Prostate gland (tissue), 2 donors: ENCODE measurements around the gene LRRC55. TPM values are rescaled to one million over a fixed set of nuclear protein-coding genes. Genes with fewer than 3 reads are reported as not detected.

Source experiments
- DNase-seq: peaks from one replicate; pipeline ENCODE4 v3.0.0-alpha.2; 2019; ENCODE audit warnings: low spot score
- H3K27ac ChIP-seq, 2 donors: fragments of 200-600 bp; sonication (generic); 2 replicates each; pipeline ENCODE4 v1.5.1; 2017 to 2019
- H3K27me3 ChIP-seq: fragments of 200-600 bp; sonication (generic); replicated peaks from 2 replicates; pipeline ENCODE4 v1.5.1; 2019; ENCODE audit not compliant: insufficient read depth
- H3K36me3 ChIP-seq, 2 donors: fragments of 200-600 bp; sonication (generic); 1 replicate in 1 of 2; 2 replicates in 1 of 2; pipeline versions ENCODE4 v1.5.1 to v1.8.1; 2017 to 2019
- H3K4me1 ChIP-seq: fragments of 200-600 bp; sonication (generic); replicated peaks from 2 replicates; pipeline ENCODE4 v1.5.1; 2019
- H3K4me3 ChIP-seq, 2 donors: fragments of 200-600 bp; sonication (generic); 2 replicates each; pipeline ENCODE4 v1.5.1; 2017 to 2019
- H3K9me3 ChIP-seq: fragments of 200-600 bp; sonication (generic); 2 replicates; pipeline ENCODE4 v1.5.1; 2017
- POLR2A ChIP-seq: fragments of 450-650 bp; IDR thresholded peaks from one replicate; pipeline ENCODE4 v1.6.1; 2016; ENCODE audit warnings: antibody characterized with exemption, mild to moderate bottlenecking
- POLR2AphosphoS5 ChIP-seq: sonication (generic); formaldehyde crosslinking; IDR thresholded peaks from one replicate; pipeline ENCODE4 v1.6.1; 2017; ENCODE audit warnings: antibody characterized with exemption
- whole genome bisulfite sequencing: methylation state at CpG from one replicate; pipeline ENCODE4 v1.1.5; 2018; 5-methylcytosine and 5-hydroxymethylcytosine counted together
- intact Hi-C: fragments of 100-400 bp; cut with DNase I; formaldehyde crosslinking; loops from one replicate; pipeline ENCODE4 v1.14.2; 2022
- total RNA-seq, 2 donors: library from RNA; depleted of rRNA; stranded (reverse); fragments of >200 nt; gene quantifications; one replicate each; pipeline ENCODE4 v1.1.0, GENCODE V29; 2016
- TF ChIP-seq, protein P1 (sequence below), 4 experiments: fragments of 200-600 bp in 2 of 4; fragments of 450-650 bp in 2 of 4; sonication (generic) in 2 of 4; IDR thresholded peaks; 1 replicate in 3 of 4; 2 replicates in 1 of 4; pipeline ENCODE4 v1.5.1; 2016 to 2019; ENCODE audit warnings: antibody characterized with exemption in 4 of 4, mild to moderate bottlenecking in 2 of 4, moderate library complexity in 2 of 4

LRRC55 gene
- total RNA-seq, 2 donors from 2014 or later: 0.23 TPM; not detected in 1

GRCh38 chr11:57155400-57155799, 26.4 kb upstream of the LRRC55 start:
- TF ChIP-seq POLR2AphosphoS5 (no peak), POLR2A (no peak)
- TF ChIP-seq, protein P1, sequence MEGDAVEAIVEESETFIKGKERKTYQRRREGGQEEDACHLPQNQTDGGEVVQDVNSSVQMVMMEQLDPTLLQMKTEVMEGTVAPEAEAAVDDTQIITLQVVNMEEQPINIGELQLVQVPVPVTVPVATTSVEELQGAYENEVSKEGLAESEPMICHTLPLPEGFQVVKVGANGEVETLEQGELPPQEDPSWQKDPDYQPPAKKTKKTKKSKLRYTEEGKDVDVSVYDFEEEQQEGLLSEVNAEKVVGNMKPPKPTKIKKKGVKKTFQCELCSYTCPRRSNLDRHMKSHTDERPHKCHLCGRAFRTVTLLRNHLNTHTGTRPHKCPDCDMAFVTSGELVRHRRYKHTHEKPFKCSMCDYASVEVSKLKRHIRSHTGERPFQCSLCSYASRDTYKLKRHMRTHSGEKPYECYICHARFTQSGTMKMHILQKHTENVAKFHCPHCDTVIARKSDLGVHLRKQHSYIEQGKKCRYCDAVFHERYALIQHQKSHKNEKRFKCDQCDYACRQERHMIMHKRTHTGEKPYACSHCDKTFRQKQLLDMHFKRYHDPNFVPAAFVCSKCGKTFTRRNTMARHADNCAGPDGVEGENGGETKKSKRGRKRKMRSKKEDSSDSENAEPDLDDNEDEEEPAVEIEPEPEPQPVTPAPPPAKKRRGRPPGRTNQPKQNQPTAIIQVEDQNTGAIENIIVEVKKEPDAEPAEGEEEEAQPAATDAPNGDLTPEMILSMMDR (IDR thresholded peaks at IDR 0.05): no peak
- no peak overlapping the region for H3K27ac ChIP-seq
- no peaks in the 10 kb centered on the region for H3K36me3 ChIP-seq
- WGBS: 91% methylated on average over 1 of the region's 1 CpG
- H3K9me3 ChIP-seq: no peaks in the 10 kb centered on the region
- no peaks in the 10 kb centered on the region for H3K27me3 ChIP-seq
- no peak overlapping the region for H3K4me3 ChIP-seq
- intact Hi-C loops: no loop called here
- DNase-seq: no peak
- H3K4me1 ChIP-seq: no peaks in the 10 kb centered on the region

- TF ChIP-seq, protein P1 (IDR thresholded peaks at IDR 0.05): no peak
- TF ChIP-seq POLR2A (no peak), POLR2AphosphoS5 (no peak)
- intact Hi-C loops: no loop called here
- 52% methylated on average over 10 of the region's 10 CpGs for WGBS
These were observed 25.7 kb upstream of the LRRC55 start for GRCh38 chr11:57155838-57156607.

DNA sequence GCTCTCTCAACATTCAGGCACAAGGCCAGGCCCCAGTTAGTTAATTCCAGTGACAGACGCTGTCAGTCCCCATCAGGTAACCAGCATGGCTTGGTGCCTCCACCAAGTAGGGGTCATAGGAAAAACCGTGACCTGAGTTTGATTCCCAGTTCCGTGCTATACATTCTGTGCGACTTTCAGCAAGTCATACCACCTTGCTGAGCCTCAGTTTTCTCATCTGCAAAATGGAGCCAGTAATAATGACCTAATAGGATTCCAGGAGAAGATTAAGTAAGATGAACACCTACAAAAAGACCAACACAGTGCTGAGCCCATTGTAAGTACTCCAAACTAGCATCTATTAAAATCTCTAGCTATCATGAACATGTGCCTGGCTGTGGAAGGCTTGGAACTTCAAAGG, 24.8 kb upstream of the LRRC55 start:
- Histone ChIP-seq H3K27ac (no peak overlapping the region), H3K4me3 (no peak overlapping the region), H3K9me3 (no peaks in the 10 kb centered on the region), H3K27me3 (no peaks in the 10 kb centered on the region), H3K36me3 (no peaks in the 10 kb centered on the region), H3K4me1 (no peaks in the 10 kb centered on the region)
- 95% methylated on average over 4 of the region's 4 CpGs for WGBS
- intact Hi-C loops: no loop called here
- TF ChIP-seq POLR2A (no peak), POLR2AphosphoS5 (no peak)
- TF ChIP-seq, protein P1 (IDR thresholded peaks at IDR 0.05): no peak
- DNase-seq: no peak

More at GRCh38 chr11:57155838-57156607, 25.7 kb upstream of the LRRC55 start:
- Histone ChIP-seq H3K9me3 (no peaks in the 10 kb centered on the region), H3K4me3 (no peak overlapping the region), H3K27ac (no peak overlapping the region), H3K36me3 (no peaks in the 10 kb centered on the region), H3K27me3 (no peaks in the 10 kb centered on the region), H3K4me1 (no peaks in the 10 kb centered on the region)
- DNase-seq: no peak

GRCh38 chr11:57157624-57158023, 24.1 kb upstream of the LRRC55 start:
- H3K36me3 ChIP-seq: no peaks in the 10 kb centered on the region
- no peak overlapping the region for H3K27ac ChIP-seq
- H3K4me3 ChIP-seq: no peak overlapping the region
- H3K4me1 ChIP-seq: no peaks in the 10 kb centered on the region
- no peaks in the 10 kb centered on the region for H3K27me3 ChIP-seq
- TF ChIP-seq POLR2AphosphoS5 (no peak), POLR2A (no peak)
- TF ChIP-seq, protein P1 (IDR thresholded peaks at IDR 0.05): no peak
- no peaks in the 10 kb centered on the region for H3K9me3 ChIP-seq
- 65% methylated on average over 3 of the region's 3 CpGs for WGBS
- no peak for DNase-seq
- intact Hi-C loops: no loop called here

GRCh38 chr11:57158180-57158579, 23.6 kb upstream of the LRRC55 start:
- 73% methylated on average over 5 of the region's 5 CpGs for WGBS
- Histone ChIP-seq H3K4me1 (no peaks in the 10 kb centered on the region), H3K27me3 (no peaks in the 10 kb centered on the region), H3K4me3 (no peak overlapping the region), H3K9me3 (no peaks in the 10 kb centered on the region), H3K36me3 (no peaks in the 10 kb centered on the region), H3K27ac (no peak overlapping the region)
- DNase-seq: no peak
- intact Hi-C loops: no loop called here
- TF ChIP-seq POLR2A: no peak
- no peak for TF ChIP-seq POLR2AphosphoS5
- TF ChIP-seq, protein P1 (IDR thresholded peaks at IDR 0.05): no peak
